Iris pigment epithelial cell (primary cell): ENCODE results near the gene TTR.

Source experiments
- DNase-seq: peaks from one replicate; pipeline ENCODE4 v3.0.0-alpha.2; 2011; ENCODE audit warnings: low read depth

The TTR gene

GRCh38 chr18:31616586-31616985, 24.9 kb downstream of the TTR start:
- DNase-seq: no peak

- DNase-seq: no peak
Observed at GRCh38 chr18:31617031-31617717, 25.5 kb downstream of the TTR start.

- DNase-seq: no peak
Observed at GRCh38 chr18:31618801-31619200, 27.1 kb downstream of the TTR start.

- DNase-seq: no peak
Observed at GRCh38 chr18:31619291-31619690, 27.6 kb downstream of the TTR start.

GRCh38 chr18:31624892-31625640, 33.4 kb downstream of the TTR start:
- no peak for DNase-seq

- DNase-seq: no peak
Observed at GRCh38 chr18:31626409-31626808, 34.7 kb downstream of the TTR start.

- DNase-seq: no peak
Observed at GRCh38 chr18:31630549-31630948, 38.9 kb downstream of the TTR start.

- no peak for DNase-seq
Observed at GRCh38 chr18:31631526-31631925, 39.8 kb downstream of the TTR start.

- DNase-seq: no peak
Observed at GRCh38 chr18:31632356-31632755, 40.7 kb downstream of the TTR start.

GRCh38 chr18:31633392-31634330, 42.0 kb downstream of the TTR start:
- no peak for DNase-seq

GRCh38 chr18:31634331-31634713, 42.6 kb downstream of the TTR start:
- no peak for DNase-seq

- DNase-seq: no peak
Observed at GRCh38 chr18:31636387-31636786, 44.7 kb downstream of the TTR start.

- DNase-seq: no peak
Observed at GRCh38 chr18:31637445-31637844, 45.8 kb downstream of the TTR start.

GRCh38 chr18:31643003-31643402, 51.3 kb downstream of the TTR start:
- DNase-seq: peak; percentile 50

GRCh38 chr18:31645411-31645810, 53.7 kb downstream of the TTR start:
- no peak for DNase-seq

GRCh38 chr18:31646332-31647126, 54.9 kb downstream of the TTR start:
- DNase-seq: no peak

GRCh38 chr18:31647127-31647753, 55.6 kb downstream of the TTR start:
- no peak for DNase-seq
